Measurements from ENCODE around the gene DNLZ.

The DNLZ gene

DNA sequence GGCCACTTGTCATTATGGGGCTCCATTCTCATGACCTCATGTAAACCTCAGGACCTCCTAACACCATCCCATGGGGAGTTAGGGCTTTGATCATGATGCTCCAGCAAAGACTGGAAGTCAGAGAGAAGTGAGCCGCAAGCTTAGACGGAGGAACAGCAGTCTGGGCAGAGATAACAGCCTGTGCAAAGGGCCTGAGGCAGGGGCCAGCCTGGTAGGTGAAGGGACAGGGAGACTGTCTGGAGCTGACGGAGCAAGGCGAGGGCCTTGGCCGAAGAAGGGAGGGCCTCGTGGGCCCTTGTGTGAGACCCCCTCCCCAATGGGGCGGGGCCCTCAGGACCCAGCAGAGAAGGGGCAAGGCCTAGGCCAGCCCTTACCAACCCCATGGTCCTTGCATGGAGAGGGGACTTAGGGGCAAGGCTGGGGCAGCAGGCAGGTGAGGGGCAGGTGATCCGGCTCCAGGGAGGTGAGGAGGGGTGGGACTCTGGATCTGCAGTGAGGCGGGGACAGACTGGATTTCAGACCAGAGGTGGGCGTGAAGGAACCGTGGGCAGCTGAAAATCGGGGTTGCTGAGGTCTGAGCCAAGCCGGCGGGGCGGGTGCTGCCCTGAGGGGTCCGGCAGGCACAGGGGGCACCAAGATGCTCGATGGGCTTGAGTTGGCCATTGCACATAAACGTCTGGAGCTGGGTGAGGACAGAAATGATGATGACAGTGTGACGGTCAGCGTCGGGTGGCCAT, 18.8 kb downstream of the DNLZ start:
- TF ChIP-seq, protein P1, sequence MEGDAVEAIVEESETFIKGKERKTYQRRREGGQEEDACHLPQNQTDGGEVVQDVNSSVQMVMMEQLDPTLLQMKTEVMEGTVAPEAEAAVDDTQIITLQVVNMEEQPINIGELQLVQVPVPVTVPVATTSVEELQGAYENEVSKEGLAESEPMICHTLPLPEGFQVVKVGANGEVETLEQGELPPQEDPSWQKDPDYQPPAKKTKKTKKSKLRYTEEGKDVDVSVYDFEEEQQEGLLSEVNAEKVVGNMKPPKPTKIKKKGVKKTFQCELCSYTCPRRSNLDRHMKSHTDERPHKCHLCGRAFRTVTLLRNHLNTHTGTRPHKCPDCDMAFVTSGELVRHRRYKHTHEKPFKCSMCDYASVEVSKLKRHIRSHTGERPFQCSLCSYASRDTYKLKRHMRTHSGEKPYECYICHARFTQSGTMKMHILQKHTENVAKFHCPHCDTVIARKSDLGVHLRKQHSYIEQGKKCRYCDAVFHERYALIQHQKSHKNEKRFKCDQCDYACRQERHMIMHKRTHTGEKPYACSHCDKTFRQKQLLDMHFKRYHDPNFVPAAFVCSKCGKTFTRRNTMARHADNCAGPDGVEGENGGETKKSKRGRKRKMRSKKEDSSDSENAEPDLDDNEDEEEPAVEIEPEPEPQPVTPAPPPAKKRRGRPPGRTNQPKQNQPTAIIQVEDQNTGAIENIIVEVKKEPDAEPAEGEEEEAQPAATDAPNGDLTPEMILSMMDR (IDR thresholded peaks at IDR 0.05; ENCODE audit: insufficient read depth, low read length, poor library complexity, severe bottlenecking): no peak
- DNase-seq (ENCODE audit: extremely low read depth, insufficient read length): no peak
- Histone ChIP-seq H3K4me3 (replicated peaks; ENCODE audit: low read depth, low read length) (no peak overlapping the region), H3K36me3 (ENCODE audit: control insufficient read depth, insufficient read depth, low read length) (no peaks in the 10 kb centered on the region), H3K27me3 (replicated peaks; ENCODE audit: control insufficient read depth, insufficient read depth, low read length) (no peaks in the 10 kb centered on the region)

DNA sequence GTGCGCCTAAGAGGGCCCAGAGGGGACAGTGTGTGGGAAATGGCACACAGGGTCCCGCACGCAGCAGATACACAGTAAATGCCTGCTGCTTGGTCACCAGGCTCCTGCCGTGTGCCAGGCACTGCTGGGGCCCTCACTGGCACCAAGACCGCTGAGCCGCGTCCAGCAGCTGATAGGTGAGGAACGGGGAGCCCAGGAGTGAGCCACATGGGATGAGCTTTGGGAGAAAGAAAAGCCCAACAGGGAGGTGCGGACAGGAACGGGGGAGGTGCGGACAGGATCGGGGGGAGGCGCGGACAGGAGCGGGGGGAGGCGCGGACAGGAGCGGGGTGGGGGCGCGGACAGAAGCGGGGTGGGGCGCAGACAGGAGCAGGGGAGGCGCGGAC, 19.7 kb downstream of the DNLZ start:
- no peaks in the 10 kb centered on the region for H3K36me3 ChIP-seq (ENCODE audit: control insufficient read depth, insufficient read depth, low read length)
- TF ChIP-seq, protein P1 (IDR thresholded peaks at IDR 0.05; ENCODE audit: insufficient read depth, low read length, poor library complexity, severe bottlenecking): no peak
- no peak for DNase-seq (ENCODE audit: extremely low read depth, insufficient read length)
- H3K4me3 ChIP-seq (replicated peaks; ENCODE audit: low read depth, low read length): no peak overlapping the region
- H3K27me3 ChIP-seq (replicated peaks; ENCODE audit: control insufficient read depth, insufficient read depth, low read length): no peaks in the 10 kb centered on the region

DNA sequence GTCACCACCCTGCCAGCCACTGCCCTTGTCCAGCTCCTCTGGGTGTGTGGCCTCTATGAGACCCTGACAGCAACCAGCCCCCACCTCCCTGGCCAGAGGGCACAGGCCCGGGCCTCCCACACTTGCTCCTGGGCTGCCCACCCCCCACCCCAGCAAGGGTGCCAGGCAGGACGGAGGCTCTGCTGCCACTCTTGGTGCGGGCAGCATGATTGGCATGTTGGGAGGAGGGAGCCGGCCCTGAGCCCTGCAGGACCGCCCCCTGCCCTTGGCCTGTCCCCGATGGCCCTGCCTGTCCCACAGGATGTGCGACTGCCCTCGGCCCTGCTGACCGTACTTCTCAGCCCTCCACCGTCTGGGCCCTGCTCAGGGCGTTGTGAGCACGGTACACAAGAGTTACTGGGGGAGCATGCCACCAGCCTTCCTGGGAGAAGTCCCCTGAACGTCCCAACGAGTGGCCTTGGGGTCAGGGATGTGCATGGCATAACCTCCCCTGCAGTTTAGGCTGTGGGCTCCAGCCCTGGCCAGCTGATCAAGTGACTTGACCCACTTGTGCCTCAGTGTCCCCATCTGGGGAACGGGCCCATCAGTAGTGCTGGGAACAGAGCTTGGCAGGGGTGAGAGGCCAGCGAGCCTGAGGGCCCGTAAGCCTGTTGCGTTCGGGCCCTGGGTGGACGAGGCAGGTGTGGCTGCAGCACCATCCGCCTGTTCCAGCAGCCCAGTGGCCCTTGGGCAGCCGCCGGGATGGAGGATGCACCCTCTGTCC, 20.2 kb downstream of the DNLZ start:
- TF ChIP-seq, protein P1 (IDR thresholded peaks at IDR 0.05; ENCODE audit: insufficient read depth, low read length, poor library complexity, severe bottlenecking): no peak
- H3K36me3 ChIP-seq (ENCODE audit: control insufficient read depth, insufficient read depth, low read length): no peaks in the 10 kb centered on the region

DNA sequence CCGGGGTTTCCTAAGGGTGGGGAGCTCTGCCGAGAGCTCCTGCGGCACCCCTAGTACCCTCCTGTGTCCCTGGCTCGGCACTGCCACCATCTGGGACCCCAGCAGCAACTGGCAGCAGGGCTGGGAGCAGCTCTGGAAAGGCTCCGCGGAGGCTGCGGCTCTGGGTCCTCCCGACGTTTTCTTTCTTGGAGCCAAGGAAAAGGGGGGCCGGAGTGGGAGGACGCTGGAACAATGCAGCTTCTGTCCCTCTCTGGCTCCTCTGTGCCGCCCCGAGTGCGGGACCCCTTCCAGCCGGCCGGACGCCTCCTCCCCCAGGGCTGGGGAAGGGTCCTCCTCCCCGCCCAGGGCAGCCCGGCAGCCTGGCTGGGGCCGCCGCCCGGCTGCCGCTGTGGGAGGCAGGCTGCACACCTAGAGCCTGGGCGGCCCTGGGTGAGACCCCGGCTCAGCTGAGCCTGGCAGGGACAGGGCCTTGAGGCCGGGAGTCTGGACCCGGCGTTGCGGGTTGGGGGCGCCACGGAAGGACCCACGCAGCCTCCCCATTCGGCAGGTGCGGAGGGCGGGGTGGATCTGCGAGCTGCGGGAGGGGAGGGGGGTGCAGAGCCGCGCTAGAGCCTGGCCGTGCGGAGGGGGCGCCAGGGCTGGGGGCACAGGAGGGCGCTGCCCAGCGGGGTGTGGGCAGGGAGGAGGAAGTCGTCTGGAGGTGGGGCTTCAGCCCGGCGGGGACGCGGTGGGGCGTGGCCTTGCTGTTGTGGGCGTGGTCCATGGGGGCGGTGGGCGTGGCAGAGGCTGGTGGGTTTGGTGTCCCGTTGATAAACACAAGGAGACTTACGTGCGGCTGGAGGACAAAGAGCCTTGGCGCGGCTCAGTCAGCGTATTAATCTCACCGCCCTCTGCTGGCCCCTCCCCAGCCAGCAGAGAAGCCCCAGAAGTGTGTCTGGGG, 21.1 kb downstream of the DNLZ start:
- Histone ChIP-seq H3K4me3 (replicated peaks; ENCODE audit: low read depth, low read length) (no peak overlapping the region), H3K27me3 (replicated peaks; ENCODE audit: control insufficient read depth, insufficient read depth, low read length) (no peaks in the 10 kb centered on the region), H3K36me3 (ENCODE audit: control insufficient read depth, insufficient read depth, low read length) (no peaks in the 10 kb centered on the region)
- DNase-seq (ENCODE audit: extremely low read depth, insufficient read length): peak; percentile 81
- TF ChIP-seq, protein P1 (IDR thresholded peaks at IDR 0.05; ENCODE audit: insufficient read depth, low read length, poor library complexity, severe bottlenecking): no peak

More for the DNA sequence above, 20.2 kb downstream of the DNLZ start:
- DNase-seq (ENCODE audit: extremely low read depth, insufficient read length): no peak
- H3K27me3 ChIP-seq (replicated peaks; ENCODE audit: control insufficient read depth, insufficient read depth, low read length): no peaks in the 10 kb centered on the region
- no peak overlapping the region for H3K4me3 ChIP-seq (replicated peaks; ENCODE audit: low read depth, low read length)

DNA sequence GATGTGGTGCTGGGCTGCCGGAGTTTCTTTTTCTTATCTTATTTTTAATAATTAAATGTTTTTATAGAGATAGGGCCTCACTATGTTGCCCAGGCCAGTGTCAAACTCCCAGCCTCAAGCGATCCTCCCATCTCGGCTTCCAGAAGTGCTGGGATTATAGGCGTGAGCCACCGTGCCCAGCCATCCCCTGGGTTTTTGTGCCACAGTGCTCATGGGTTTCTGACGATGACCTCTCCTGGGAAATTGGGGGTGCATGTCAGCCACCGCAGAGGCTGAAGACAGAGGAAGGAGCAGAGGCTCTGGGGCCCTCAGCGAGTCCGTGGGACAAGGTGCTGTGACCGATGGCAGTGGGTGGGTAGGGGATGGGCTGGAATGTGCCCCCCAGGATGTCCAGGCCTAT, 21.8 kb downstream of the DNLZ start:
- Histone ChIP-seq H3K27me3 (replicated peaks; ENCODE audit: control insufficient read depth, insufficient read depth, low read length) (no peaks in the 10 kb centered on the region), H3K36me3 (ENCODE audit: control insufficient read depth, insufficient read depth, low read length) (no peaks in the 10 kb centered on the region), H3K4me3 (replicated peaks; ENCODE audit: low read depth, low read length) (no peak overlapping the region)
- TF ChIP-seq, protein P1 (IDR thresholded peaks at IDR 0.05; ENCODE audit: insufficient read depth, low read length, poor library complexity, severe bottlenecking): no peak
- no peak for DNase-seq (ENCODE audit: extremely low read depth, insufficient read length)

Data from GM06990 (cell line).